SK-N-MC (cell line): ENCODE measurements around the gene CYB5A.

Source experiments
- EZH2 ChIP-seq: fragments of 200-600 bp; sonication (generic); IDR thresholded peaks from one replicate; pipeline ENCODE4 v1.6.1; 2017; ENCODE audit warnings: antibody characterized with exemption
- FOXP2 ChIP-seq: optimal IDR thresholded peaks from 2 replicates; pipeline ENCODE3; 2011; ENCODE audit warnings: mild to moderate bottlenecking, moderate library complexity; ENCODE audit not compliant: insufficient read depth; ENCODE audit errors: extremely low read length, control extremely low read depth
- POLR2AphosphoS5 ChIP-seq: IDR thresholded peaks from 2 replicates; pipeline ENCODE4 v1.6.1; 2012; ENCODE audit warnings: mild to moderate bottlenecking, low read depth, low read length, borderline replicate concordance

GRCh38 chr18:74213429-74213828 lies 78.3 kb downstream of the CYB5A start:
- TF ChIP-seq EZH2 (no peak), POLR2AphosphoS5 (no peak), FOXP2 (no peak)
